ENCODE data around the gene DPYSL5.

The DPYSL5 gene

GRCh38 chr2:26977012-26977411 is 129.1 kb downstream of the DPYSL5 start:
- CTCF ChIA-PET: interaction anchor here (0.9 kb wide), 1 partner anchor 15 kb away, joined by 3 read pairs; no protein-coding TSS in a partner anchor

GRCh38 chr2:26978061-26978596 is 130.2 kb downstream of the DPYSL5 start:
- CTCF ChIA-PET: interaction anchor here (0.9 kb wide), 1 partner anchor 16 kb away, joined by 3 read pairs; no protein-coding TSS in a partner anchor
- no peak overlapping the region for H3K27ac ChIP-seq

More at GRCh38 chr2:26977012-26977411, 129.1 kb downstream of the DPYSL5 start:
- POLR2A ChIA-PET (ENCODE audit: low non-redundant PET): no interaction called here
- no peak overlapping the region for H3K27ac ChIP-seq
- no peak for TF ChIP-seq CTCF (conservative IDR thresholded peaks at IDR 0.05; ENCODE audit: low read depth)
- no peak for DNase-seq (ENCODE audit: low spot score)

GRCh38 chr2:26979741-26980140 is 131.8 kb downstream of the DPYSL5 start:
- no peak for TF ChIP-seq CTCF (conservative IDR thresholded peaks at IDR 0.05; ENCODE audit: low read depth)
- ChIA-PET POLR2A (ENCODE audit: low non-redundant PET) (no interaction called here), CTCF (interaction anchor here (0.9 kb wide), 1 partner anchor 18 kb away, joined by 4 read pairs; no protein-coding TSS in a partner anchor)
- H3K27ac ChIP-seq: no peak overlapping the region
- no peak for DNase-seq (ENCODE audit: low spot score)

More at GRCh38 chr2:26978061-26978596, 130.2 kb downstream of the DPYSL5 start:
- TF ChIP-seq CTCF (conservative IDR thresholded peaks at IDR 0.05; ENCODE audit: low read depth): no peak
- POLR2A ChIA-PET (ENCODE audit: low non-redundant PET): no interaction called here
- DNase-seq (ENCODE audit: low spot score): no peak

- no peak overlapping the region for H3K27ac ChIP-seq
- CTCF ChIA-PET: no interaction called here
- POLR2A ChIA-PET (ENCODE audit: low non-redundant PET): no interaction called here
- DNase-seq (ENCODE audit: low spot score): no peak
- TF ChIP-seq CTCF (conservative IDR thresholded peaks at IDR 0.05; ENCODE audit: low read depth): no peak
Observed at GRCh38 chr2:26980971-26981370, 133.0 kb downstream of the DPYSL5 start.

GRCh38 chr2:26982102-26982742 is 134.3 kb downstream of the DPYSL5 start:
- DNase-seq (ENCODE audit: low spot score): peak; percentile 61
- no peak overlapping the region for H3K27ac ChIP-seq
- CTCF ChIA-PET: interaction anchor here (0.6 to 1.3 kb wide), 4 partner anchors 11 to 35 kb away, joined by 3 to 4 read pairs (median 3); no protein-coding TSS in a partner anchor
- peak; percentile 25; the same call in 1 of the 2 replicates for TF ChIP-seq CTCF (conservative IDR thresholded peaks at IDR 0.05; ENCODE audit: low read depth)
- POLR2A ChIA-PET (ENCODE audit: low non-redundant PET): no interaction called here

- no peak for DNase-seq (ENCODE audit: low spot score)
- CTCF ChIA-PET: no interaction called here
- no peak overlapping the region for H3K27ac ChIP-seq
- TF ChIP-seq CTCF (conservative IDR thresholded peaks at IDR 0.05; ENCODE audit: low read depth): no peak
- POLR2A ChIA-PET (ENCODE audit: low non-redundant PET): no interaction called here
Observed at GRCh38 chr2:26983746-26984145, 135.8 kb downstream of the DPYSL5 start.

Measured in RWPE1 (cell line).